Kidney epithelial cell (primary cell): Measurements from ENCODE around the gene UMAD1. TPM values are rescaled to one million over a fixed set of nuclear protein-coding genes. Genes with fewer than 3 reads are reported as not detected.

Experiments used
- DNase-seq: peaks from one replicate; pipeline ENCODE4 v3.0.0-alpha.2; 2010; ENCODE audit warnings: low read depth
- H3K27me3 ChIP-seq: 2 replicates; pipeline ENCODE4 v1.6.0; 2011; ENCODE audit warnings: low read length; ENCODE audit not compliant: control insufficient read depth, insufficient read depth
- H3K36me3 ChIP-seq: 2 replicates; pipeline ENCODE4 v1.5.1; 2011; ENCODE audit warnings: low read length; ENCODE audit not compliant: control insufficient read depth, insufficient read depth
- H3K4me3 ChIP-seq: 2 replicates; pipeline ENCODE4 v1.5.1; 2011; ENCODE audit warnings: low read depth, mild to moderate bottlenecking, control low read depth, low read length
- CTCF ChIP-seq: IDR thresholded peaks from 2 replicates; pipeline ENCODE4 v1.5.1; 2011; ENCODE audit warnings: mild to moderate bottlenecking, moderate library complexity, low read length, control low read depth, inconsistent platforms; ENCODE audit not compliant: insufficient read depth, poor library complexity, severe bottlenecking
- total RNA-seq: library from RNA; depleted of rRNA; stranded (reverse); fragments of >200 nt; gene quantifications from 2 replicates; pipeline ENCODE4 v1.2.3, GENCODE V29; 2015

UMAD1 gene
- total RNA-seq, 1 donor from 2014 or later = 10.7 TPM

DNA sequence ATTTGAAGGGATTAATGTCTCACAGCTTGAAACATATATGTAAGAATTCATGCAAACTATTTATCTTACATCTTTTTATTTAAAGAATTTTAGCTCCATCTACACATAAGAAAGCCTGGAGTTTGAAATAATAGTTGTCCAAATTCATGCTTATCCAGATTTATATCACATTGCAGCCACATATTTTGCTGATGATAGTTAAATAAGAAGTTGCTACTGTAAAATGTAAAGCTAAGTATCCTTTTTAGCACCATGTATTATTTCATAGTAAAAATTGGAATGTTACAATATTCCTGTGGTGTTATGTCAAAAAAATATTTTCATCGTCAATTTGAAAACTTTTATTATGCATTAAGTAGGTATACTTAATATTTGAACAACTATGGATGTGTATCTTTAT lies 27.3 kb upstream of the UMAD1 start:
- TF ChIP-seq CTCF = no peak
- no peaks in the 10 kb centered on the region for H3K36me3 ChIP-seq
- DNase-seq = no peak
- H3K27me3 ChIP-seq = no peaks in the 10 kb centered on the region
- no peak overlapping the region for H3K4me3 ChIP-seq

- H3K4me3 ChIP-seq = no peak overlapping the region
- DNase-seq = no peak
- no peaks in the 10 kb centered on the region for H3K36me3 ChIP-seq
- no peak for TF ChIP-seq CTCF
- H3K27me3 ChIP-seq = no peaks in the 10 kb centered on the region
Measured at GRCh38 chr7:7614018-7614741, 26.4 kb upstream of the UMAD1 start.

- TF ChIP-seq CTCF = no peak
- Histone ChIP-seq H3K27me3 (no peaks in the 10 kb centered on the region), H3K36me3 (no peaks in the 10 kb centered on the region), H3K4me3 (no peak overlapping the region)
- no peak for DNase-seq
Measured at GRCh38 chr7:7617550-7617949, 23.0 kb upstream of the UMAD1 start.

DNA sequence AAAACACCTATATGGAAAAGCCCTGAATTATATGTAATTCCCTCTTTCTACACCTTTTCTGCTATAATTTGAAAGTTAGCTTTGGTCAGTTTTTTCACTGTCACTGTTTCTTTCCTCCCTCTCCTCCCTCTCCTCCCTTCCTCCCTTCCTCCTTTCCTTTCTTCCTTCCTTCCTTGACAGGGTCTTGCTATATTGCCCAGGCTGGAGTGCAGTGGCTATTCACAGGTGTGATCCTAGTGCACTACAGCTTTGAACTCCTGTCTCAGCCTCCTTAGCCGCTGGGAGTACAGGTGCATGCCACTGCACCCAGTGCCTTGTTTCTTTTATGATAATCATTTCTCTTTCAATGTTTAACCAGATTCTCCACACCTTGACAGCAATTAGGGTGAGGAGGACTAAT lies 22.1 kb upstream of the UMAD1 start:
- H3K27me3 ChIP-seq = no peaks in the 10 kb centered on the region
- H3K4me3 ChIP-seq = no peak overlapping the region
- no peak for DNase-seq
- TF ChIP-seq CTCF = no peak
- no peaks in the 10 kb centered on the region for H3K36me3 ChIP-seq

GRCh38 chr7:7620236-7620635 lies 20.3 kb upstream of the UMAD1 start:
- no peak overlapping the region for H3K4me3 ChIP-seq
- TF ChIP-seq CTCF = no peak
- no peaks in the 10 kb centered on the region for H3K36me3 ChIP-seq
- DNase-seq = no peak
- no peaks in the 10 kb centered on the region for H3K27me3 ChIP-seq

- no peaks in the 10 kb centered on the region for H3K36me3 ChIP-seq
- no peak overlapping the region for H3K4me3 ChIP-seq
- no peak for DNase-seq
- no peak for TF ChIP-seq CTCF
- H3K27me3 ChIP-seq = no peaks in the 10 kb centered on the region
Measured at GRCh38 chr7:7620644-7621210, 19.8 kb upstream of the UMAD1 start.
